Coronary artery (tissue), 2 donors: ENCODE results near the gene UBE2D2.
A peak's percentile ranks its signal among the peaks of the same experiment; 100 is the strongest.
"Not testable (repeated sequence)": the region's sequence is repeated elsewhere in the genome, so short reads cannot be mapped to it uniquely, and the experiment has no call there.

ENCODE experiments used
- DNase-seq: peaks from one replicate; pipeline ENCODE4 v3.0.0-alpha.2; 2017; ENCODE audit warnings: low spot score
- H3K27ac ChIP-seq, 2 donors: fragments of 200-600 bp; sonication (generic); one replicate each; pipeline ENCODE4 v1.5.1; 2016 to 2019
- H3K4me3 ChIP-seq: fragments of 200-600 bp; sonication (generic); 2 replicates; pipeline ENCODE4 v1.5.1; 2016; ENCODE audit warnings: mild to moderate bottlenecking, moderate library complexity
- TF ChIP-seq, protein P1 (sequence below): fragments of 200-600 bp; sonication (generic); IDR thresholded peaks from one replicate; pipeline ENCODE4 v1.5.1; 2019; ENCODE audit warnings: antibody characterized with exemption

UBE2D2 gene

DNA sequence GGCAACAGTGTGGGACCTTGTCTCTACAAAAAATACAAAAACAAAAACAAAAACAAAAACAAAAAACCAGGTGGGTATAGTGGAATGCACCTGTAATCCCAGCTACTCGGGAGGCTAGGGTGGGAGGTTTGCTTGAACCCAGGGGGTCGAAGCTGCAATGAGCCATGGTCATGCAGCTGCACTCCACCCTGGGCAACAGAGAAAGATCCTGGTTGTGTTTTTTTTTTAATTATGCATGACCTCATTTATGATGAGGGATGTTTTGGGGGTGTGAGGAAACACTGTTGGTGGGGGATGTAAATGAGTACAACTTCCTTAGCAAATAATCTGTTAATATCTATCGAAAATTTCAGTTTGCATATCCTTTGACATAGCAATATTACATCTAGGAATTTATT lies 29.4 kb upstream of the UBE2D2 start:
- DNase-seq = no peak
- no peak overlapping the region for H3K27ac ChIP-seq

DNA sequence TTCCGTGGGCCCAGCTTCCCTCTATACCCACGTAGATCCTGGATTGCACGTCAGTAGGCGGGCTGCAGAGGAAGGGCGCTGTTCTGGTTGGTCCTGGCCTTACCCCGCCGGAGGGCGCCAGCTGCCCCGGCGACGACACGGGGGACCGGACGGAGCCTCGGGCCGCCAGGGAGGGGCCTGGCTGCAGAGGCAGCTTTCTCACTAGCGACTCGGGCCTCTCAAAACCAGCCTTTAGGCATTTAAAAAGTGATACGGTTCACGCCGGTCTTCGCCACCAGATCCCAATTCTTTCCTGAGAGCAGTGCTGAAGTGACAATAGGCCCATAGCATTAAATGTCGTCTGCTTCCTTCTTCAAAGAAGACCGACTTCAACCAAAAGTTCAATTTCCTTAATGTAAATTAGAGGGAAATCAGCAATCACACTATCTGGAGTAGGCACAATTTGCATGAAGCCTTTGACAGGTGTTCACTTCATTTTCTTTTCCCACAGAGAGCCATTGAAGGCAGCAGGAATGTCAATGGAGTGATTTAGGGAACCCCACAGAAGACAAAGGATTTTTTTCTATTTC lies 17.6 kb upstream of the UBE2D2 start:
- Histone ChIP-seq H3K4me3 (peak overlapping the region; percentile 57), H3K27ac (no peak overlapping the region)
- TF ChIP-seq, protein P1, sequence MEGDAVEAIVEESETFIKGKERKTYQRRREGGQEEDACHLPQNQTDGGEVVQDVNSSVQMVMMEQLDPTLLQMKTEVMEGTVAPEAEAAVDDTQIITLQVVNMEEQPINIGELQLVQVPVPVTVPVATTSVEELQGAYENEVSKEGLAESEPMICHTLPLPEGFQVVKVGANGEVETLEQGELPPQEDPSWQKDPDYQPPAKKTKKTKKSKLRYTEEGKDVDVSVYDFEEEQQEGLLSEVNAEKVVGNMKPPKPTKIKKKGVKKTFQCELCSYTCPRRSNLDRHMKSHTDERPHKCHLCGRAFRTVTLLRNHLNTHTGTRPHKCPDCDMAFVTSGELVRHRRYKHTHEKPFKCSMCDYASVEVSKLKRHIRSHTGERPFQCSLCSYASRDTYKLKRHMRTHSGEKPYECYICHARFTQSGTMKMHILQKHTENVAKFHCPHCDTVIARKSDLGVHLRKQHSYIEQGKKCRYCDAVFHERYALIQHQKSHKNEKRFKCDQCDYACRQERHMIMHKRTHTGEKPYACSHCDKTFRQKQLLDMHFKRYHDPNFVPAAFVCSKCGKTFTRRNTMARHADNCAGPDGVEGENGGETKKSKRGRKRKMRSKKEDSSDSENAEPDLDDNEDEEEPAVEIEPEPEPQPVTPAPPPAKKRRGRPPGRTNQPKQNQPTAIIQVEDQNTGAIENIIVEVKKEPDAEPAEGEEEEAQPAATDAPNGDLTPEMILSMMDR = no peak
- peak; percentile 73 for DNase-seq

More for the DNA sequence above, 29.4 kb upstream of the UBE2D2 start:
- TF ChIP-seq, protein P1 = no peak
- H3K4me3 ChIP-seq = no peak overlapping the region

DNA sequence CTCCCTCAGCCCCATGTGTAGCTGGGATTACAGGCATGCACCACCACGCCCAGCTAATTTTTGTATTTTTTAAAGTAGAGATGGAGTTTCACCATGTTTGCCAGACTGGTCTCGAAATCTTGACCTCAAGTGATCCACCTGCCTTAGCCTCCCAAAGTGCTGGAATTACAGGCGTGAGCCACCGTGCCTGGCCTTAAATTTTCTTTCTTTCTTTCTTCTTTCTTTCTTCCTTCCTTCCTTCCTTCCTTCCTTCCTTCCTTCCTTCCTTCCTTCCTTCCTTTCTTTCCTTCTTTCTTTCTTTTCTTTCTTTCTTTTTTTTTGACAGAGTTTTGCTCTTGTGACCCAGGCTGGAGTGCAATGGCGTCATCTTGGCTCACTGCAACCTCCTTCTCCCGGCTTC lies 14.5 kb upstream of the UBE2D2 start:
- H3K27ac ChIP-seq, DNase-seq, H3K4me3 ChIP-seq: not testable (repeated sequence)

DNA sequence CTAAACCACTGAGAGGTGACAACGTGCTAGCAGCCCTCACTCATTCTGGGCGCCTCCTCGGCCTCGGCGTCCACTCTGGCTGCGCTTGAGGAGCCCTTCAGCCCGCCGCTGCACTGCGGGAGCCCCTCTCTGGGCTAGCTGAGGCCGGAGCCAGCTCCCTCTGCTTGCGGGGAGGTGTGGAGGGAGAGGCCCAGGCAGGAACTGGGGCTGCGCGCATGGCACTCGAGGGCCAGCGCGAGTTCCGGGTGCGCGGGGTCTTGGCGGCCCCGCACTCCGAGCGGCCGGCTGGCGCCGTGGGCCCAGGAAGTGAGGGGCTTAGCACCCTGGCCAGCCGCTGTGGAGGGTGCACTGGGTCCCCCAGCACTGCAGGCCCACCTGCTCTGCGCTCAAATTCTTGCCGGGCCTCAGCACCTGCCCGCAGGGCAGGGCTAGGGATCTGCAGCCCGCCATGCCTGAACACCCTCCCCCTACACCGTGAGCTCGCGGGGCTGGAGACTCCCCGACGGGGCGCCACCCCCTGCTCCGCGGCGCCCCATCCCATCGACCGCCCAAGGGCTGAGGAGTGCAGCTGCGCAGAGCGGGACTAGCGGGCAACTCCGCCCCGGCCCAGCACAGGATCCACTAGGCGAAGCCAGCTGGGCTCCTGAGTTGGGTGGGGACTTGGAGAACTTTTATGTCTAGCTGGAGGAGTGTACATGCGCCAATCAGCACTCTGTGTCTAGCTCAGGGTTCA lies 11.8 kb upstream of the UBE2D2 start:
- Histone ChIP-seq H3K4me3 (no peak overlapping the region), H3K27ac (no peak overlapping the region)
- DNase-seq = no peak
- TF ChIP-seq, protein P1 = no peak

DNA sequence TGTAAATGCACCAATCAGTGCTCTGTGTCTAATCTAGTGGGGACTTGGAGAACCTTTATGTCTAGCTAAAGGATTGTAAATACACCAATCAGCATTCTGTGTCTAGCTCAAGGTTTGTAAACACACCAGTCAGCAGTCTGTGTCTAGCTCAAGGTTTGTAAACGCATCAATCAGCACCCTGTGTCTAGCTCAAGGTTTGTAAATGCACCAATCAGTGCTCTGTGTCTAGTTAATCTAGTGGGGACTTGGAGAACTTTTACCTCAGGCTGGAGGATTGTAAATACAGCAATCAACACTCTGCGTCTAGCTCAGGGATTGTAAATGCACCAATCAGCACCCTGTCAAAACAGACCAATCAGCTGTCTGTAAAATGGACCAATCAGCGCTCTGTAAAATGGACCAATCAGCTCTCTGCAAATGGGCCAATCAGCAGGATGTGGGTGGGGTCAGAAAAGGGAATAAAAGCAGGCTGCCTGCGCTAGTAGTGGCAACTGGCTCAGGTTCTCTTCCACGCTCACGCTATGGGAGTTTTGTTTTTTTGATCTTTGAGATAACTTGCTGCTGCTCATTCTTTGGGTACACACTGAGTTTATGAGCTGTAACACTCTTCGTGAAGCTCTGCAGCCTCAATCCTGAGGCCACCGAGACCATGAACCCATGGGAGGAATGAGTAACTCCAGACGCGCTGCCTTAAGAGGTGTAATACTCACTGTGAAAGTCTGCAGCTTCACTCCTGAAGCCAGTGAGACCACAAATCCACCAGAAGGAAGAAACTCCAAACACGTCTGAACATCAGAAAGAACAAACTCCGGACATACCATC lies 10.9 kb upstream of the UBE2D2 start:
- DNase-seq, H3K27ac ChIP-seq, H3K4me3 ChIP-seq: not testable (repeated sequence)

DNA sequence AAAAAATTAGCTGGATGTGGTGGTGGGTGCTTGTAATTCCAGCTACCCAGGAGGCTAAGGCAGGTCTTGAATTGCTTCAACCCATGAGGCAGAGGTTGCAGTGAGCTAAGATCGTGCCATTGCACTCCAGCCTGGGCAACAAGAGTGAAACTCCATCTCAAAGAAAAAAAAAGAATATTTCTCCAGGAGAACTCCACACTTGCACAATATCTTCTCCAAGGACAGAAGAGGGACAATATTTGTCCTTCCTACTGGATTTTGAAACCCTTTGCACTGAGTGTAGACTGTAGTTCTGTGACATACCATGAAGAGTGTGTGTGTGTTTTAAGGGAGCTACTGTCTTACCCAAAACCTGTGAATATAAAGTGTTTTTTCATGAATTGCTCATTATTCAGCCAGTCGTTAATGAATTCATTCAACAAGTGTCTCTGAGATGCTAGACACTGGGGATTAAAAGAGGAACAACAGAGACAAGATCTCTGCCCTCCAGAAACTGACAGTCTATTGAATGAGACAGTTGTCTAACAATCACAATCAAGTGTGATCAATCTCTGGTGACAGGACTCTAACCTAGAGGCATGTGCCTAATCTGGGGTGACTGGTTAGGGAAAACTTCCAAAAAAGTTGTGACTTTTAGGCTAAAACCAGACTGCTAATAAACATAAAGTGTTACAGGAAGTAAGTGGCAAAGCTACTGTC lies 9.8 kb upstream of the UBE2D2 start:
- Histone ChIP-seq H3K4me3 (no peak overlapping the region), H3K27ac (no peak overlapping the region)
- TF ChIP-seq, protein P1 = no peak
- no peak for DNase-seq

DNA sequence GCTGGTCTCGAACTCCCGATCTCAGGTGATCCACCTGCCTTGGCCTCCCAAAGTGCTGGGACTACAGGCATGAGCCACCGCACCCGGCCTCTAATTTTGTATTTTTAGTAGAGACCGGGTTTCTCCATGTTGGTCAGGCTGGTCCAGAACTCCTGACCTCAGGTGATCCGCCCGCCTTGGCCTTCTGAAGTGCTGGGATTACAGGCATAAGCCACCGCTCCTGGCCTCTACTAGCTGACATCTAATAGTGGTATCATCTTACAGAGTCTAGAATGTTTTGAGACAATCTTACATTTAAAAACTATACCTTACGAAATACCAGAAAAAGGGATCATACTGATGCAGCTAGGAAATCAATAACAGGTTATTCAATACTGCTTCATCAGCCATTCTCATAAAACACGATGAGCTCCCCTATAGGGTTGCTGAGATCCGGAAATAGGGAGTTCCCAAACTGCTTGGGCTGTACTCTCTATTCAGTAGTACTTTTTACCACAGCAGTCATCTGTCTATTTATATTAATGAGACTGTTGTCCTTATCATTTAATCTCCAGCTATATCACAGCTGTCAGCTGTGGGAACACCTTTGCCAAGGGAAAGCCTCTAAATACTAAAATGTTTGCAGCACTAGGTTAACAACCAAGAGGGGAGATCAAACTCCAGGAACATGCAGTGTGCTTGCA lies 8.1 kb upstream of the UBE2D2 start:
- TF ChIP-seq, protein P1 = no peak
- no peak overlapping the region for H3K4me3 ChIP-seq
- H3K27ac ChIP-seq = no peak overlapping the region
- DNase-seq = no peak
